LNCAP (cell line): ENCODE results near the gene CDKN2B-AS1.

Experiments
- CTCF ChIP-seq: fragments of 450-650 bp; IDR thresholded peaks from 2 replicates; pipeline ENCODE4 v1.5.1; 2017; ENCODE audit warnings: mild to moderate bottlenecking

CDKN2B-AS1 gene

GRCh38 chr9:22105005-22105722, 110.6 kb downstream of the CDKN2B-AS1 start:
- no peak for TF ChIP-seq CTCF

GRCh38 chr9:22107202-22108045, 112.8 kb downstream of the CDKN2B-AS1 start:
- TF ChIP-seq CTCF, result no peak

GRCh38 chr9:22108581-22109370, 114.2 kb downstream of the CDKN2B-AS1 start:
- no peak for TF ChIP-seq CTCF

DNA sequence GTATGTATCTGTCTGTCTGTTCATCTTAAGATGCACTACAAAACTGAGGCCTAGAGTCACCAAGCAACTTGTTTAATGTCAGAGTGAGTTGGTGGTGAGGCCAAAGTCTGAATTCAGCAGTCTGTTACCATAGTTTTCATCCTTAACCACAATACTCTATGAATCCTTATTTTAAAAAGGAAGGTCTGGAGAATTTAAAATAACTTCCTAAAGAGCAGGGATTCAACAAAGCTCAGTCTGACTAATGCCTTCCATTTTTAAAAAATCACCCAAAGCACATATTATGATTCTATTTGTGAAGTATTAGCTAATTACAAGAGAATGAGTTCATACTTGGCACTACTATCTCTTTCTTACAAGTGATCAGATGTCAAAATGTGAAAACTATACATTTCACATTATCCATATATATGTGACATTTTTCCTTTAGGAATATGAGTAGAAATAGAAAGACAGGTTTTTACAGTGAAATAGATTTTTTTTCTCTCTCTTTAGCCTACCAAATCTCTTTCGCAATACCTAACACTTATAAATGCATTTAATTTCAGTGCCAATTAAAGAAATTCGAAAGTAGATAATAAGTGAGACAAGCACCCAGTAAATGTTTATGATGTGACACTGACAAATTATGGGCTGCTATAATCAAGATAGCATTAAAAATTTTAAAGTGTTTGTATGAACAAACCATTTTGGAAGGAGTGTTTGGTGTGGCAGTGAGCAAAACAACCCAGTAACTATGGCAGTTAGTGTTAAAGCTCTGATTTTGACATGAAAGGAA, 116.8 kb downstream of the CDKN2B-AS1 start:
- no peak for TF ChIP-seq CTCF

GRCh38 chr9:22111954-22112247, 117.3 kb downstream of the CDKN2B-AS1 start:
- TF ChIP-seq CTCF, result no peak

GRCh38 chr9:22112870-22113821, 118.6 kb downstream of the CDKN2B-AS1 start:
- no peak for TF ChIP-seq CTCF
